CD4-positive, alpha-beta T cell treated with Interleukin-17A for 4 hours (primary cell): Measurements from ENCODE around the gene UBE3C.
"Not testable (repeated sequence)": the region's sequence is repeated elsewhere in the genome, so short reads cannot be mapped to it uniquely, and the experiment has no call there.

Experiments
- DNase-seq: peaks from one replicate; pipeline ENCODE4 v3.0.0-alpha.2; 2020; ENCODE audit warnings: mixed read lengths

The UBE3C gene

DNA sequence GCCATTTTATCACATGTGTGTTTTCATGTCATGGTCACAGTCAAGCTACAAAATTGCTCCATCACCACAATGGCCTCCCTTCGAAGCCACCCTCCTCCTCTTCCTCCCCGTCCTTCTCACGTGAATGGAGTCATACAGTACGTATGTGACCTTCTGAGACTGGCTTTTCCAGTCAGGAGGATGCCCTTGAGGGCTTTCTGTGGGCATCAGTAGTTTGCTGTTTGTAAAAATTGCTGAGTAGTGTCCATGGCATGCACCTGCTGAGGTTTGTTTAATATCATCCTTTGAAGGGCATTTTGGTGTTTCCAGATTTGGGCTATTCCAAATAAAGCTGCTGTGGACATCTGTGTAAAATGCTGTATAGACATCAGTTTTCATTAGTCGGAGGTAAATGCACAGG lies 5.9 kb upstream of the UBE3C start:
- DNase-seq = no peak

GRCh38 chr7:157133304-157133703 lies 5.4 kb upstream of the UBE3C start:
- DNase-seq = no peak

DNA sequence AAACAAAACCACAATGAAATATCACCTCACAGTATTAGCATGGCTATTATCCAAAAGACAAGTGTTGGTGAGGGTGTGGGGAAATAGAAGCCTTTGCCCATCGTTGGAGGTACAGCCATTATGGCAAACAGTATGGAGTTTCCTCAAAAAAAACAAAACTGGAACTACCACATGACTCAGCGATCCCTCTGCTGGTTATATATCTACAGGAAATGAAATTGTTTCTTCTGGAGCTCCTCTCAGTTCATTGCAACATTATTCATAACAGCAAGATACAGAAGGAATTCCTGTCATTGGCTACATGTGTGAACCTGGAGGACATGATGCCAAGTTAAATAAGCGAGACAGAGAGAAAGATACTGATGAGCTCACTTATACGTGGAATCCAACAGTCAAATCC lies 2.4 kb upstream of the UBE3C start:
- DNase-seq = no peak

- DNase-seq = no peak
These were observed 664 bp upstream of the UBE3C start for GRCh38 chr7:157138101-157138423.

DNA sequence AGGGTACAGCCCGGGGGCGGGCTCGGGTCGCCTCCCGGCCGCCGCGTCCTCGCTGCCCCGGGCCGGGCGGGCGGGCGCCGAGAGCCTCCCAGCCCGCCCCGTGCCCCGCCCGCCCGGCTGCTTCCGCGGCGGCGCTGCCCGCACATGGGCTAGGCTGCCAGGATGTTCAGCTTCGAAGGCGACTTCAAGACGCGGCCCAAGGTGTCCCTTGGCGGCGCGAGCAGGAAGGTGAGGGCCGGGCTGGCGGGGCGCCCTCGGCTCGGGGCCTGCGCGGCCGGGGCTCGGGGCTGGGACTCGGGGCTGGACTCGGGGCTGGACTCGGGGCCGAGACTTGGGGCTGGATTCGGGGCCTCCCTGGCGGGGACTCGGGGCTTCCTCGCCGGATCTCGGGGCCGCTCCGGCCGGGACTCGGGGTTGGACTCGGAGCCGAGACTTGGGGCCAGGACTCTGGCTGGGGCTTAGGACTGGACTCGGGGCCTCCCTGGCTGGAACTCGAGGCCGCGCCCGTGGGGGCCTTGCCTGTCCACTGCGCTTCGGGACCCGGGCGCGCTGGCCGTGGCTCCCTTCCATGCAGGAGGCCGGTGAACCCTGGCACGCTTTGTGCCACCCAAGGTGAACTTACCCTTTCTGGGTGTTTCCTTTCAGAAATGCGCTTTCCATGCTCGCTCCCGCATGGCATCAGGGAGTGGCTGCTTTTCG lies 534 bp downstream of the UBE3C start:
- DNase-seq = peak; percentile 73

GRCh38 chr7:157139810-157140510 lies 1.2 kb downstream of the UBE3C start:
- DNase-seq = peak; percentile 19

GRCh38 chr7:157140511-157140905 lies 1.8 kb downstream of the UBE3C start:
- no peak for DNase-seq

- no peak for DNase-seq
These were observed 2.9 kb downstream of the UBE3C start for GRCh38 chr7:157141525-157142060.

GRCh38 chr7:157143788-157144187 lies 5.1 kb downstream of the UBE3C start:
- DNase-seq = no peak

DNA sequence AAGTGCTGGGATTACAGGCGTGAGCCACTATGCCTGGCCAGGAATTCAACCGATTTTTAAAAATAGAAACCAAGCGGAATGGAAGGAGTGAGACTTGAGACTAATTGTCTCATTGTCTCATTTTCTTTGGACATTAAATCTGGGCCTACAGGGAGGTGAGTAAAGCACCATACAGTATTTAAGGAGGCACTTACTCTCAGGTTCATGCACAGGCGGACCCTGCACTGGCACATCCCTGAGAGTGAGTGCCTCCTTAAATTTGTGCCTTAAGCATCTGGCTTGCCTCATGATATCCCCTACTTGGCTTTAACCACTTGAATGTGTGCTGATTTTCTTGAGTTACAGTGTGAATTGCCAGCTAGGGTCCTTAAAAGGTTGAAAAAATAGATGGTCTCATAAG lies 10.6 kb downstream of the UBE3C start:
- DNase-seq = no peak

- DNase-seq = no peak
These were observed 12.2 kb downstream of the UBE3C start for GRCh38 chr7:157150882-157151281.

- no peak for DNase-seq
These were observed 13.1 kb downstream of the UBE3C start for GRCh38 chr7:157151626-157152339.

DNA sequence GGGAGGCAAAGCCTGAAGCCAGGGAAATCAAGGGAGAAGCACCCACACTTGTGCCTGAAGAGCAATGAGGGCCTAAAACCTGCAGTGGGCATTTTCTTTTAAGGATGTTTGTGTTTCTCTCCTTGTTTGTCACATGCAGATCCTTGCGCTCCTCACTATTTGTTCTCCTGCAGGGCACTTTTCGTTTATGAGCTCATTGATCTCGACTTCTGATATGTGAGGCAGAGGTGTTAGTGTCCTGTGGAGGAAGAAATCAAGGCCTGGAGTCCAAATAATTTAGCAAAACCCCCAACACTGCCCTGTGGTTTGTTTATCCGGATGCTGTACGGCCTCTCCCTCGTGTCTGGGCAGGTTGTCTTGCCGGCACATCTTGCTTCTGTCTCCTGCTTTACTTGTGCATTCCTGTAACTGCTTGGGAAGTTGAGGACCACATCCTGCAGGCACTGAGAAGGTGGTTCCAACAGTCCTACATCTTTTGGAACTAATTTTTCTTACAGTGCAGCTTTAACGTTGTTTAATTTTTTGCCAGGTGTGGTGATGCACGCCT lies 13.7 kb downstream of the UBE3C start:
- no peak for DNase-seq

- no peak for DNase-seq
These were observed 14.5 kb downstream of the UBE3C start for GRCh38 chr7:157153260-157153659.

DNA sequence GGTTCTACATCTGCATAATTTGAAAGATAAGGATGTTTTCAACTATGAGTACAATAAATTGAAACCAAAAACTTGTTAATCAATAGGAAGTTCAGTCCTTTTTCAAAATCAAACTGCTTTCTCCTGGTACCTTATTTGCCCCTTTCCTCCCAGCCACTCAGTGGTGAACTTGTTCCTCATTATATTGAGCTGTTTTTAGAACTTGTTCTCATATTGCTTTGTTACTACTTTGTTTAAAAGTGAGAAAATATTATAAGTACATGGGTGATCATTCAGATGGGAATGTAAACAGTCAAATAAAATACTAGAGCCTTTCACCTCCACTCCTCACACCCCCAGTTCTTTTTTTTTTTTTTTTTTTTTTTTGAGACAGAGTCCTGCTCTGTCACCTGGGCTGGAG lies 17.2 kb downstream of the UBE3C start:
- no peak for DNase-seq

- DNase-seq = no peak
These were observed 19.7 kb downstream of the UBE3C start for GRCh38 chr7:157158400-157158799.

DNA sequence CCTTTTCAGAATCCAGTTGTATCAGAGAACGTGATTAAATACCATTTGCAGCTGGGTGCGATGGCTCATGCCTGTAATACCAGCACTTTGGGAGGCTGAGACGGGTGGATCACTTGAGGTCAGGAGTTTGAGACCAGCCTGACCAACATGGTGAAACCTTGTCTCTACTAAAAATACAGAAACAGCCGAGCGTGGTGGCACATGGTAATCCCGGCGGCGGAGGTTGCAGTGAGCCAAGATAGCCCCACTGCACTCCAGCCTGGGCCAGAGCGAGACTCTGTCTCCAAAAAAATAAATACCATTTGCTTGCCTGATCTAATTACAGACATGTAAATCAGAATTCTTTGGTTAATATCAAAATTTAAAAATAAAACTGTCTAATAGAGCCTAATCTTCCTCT lies 20.8 kb downstream of the UBE3C start:
- DNase-seq = not testable (repeated sequence)

- no peak for DNase-seq
These were observed 21.7 kb downstream of the UBE3C start for GRCh38 chr7:157160433-157160832.

DNA sequence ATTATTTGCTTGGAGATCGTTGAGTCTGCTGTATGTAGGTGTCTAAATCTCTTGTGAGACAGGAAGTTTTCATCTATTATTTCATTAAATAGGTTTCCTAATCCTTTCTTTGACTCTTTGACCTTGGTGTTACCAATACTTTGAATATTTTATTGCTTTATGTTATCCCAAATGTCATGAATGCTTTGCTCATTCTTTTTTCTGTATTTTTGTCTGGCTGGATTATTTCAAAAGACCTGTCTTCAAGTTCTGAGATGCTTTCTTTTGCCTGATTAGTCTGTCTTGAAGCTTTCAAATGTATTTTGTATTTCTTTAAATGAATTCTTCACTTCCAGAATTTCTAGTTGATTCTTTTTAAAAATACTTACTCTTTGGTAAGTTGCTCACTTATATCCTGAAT lies 27.3 kb downstream of the UBE3C start:
- no peak for DNase-seq

GRCh38 chr7:157168571-157168970 lies 29.8 kb downstream of the UBE3C start:
- no peak for DNase-seq

DNA sequence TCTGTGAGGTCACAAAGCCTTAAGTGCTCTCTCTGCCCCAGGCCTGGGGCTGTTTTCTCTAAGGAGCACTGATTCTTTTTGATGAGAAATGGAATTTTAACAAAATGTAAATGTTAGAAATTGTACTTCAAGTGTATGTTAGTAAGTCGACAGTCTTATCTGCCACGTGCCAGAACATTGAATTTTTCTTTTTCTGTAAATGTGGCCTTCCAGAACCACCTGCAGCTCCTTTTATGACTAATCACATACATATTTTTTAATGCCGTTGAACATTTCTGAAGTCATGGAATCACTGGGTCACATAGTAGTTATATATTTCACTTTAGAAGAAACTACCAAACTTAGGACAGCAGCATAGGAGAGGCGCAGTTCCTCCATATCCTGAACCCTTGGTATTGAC lies 38.0 kb downstream of the UBE3C start:
- DNase-seq = no peak

DNA sequence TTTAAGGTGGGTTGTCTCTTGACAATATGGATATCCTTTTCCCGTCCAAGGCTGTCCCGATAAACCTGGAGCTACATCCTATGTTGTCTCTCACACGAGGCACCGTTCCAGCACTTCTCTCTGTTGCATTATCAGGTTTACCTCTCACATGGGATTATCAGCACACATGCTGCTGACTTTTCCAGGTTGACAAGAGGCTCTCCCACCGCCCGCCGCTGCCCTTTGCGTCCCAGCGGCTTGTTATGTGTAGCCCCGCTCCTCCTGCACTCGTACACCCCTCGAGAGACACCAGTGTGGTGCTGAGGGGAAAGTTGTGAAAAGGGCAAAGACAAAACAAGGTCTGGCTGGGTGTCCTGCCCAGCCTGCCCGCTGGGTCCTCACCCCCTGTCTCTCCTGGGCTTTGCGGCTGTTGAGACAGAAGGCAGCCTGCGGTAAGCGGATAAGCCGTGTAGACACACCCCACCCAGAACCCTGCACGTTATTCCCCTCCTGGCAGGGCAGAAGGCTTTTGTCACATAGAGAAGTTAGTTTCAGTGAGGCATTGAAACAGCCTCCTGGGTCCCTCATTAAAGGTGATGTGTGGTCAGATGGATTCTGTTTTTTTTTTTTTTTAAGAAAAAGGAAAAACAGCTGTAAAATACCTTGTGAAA lies 38.7 kb downstream of the UBE3C start:
- no peak for DNase-seq

DNA sequence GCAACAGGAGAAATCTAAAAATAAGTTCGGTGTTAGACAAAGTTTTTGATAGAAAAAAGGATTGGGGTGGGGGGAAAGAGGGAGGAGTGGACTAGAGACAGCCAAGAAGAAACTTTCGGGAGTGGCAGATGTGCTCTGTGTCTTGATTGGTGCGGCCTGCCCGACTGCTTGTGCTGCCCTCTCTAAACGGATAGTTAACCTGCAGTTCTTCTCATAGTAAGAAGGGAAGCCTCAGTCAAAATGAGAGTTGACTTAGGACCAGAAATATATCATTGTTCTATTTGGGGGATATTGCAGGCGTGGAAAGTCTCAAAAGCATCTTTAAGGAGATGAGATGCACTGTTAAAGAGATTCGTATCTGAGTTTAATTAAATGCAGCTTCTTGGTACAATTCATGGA lies 39.3 kb downstream of the UBE3C start:
- DNase-seq = no peak
